Measurements from ENCODE around the gene GBP2. TPM values are rescaled to one million over a fixed set of nuclear protein-coding genes. Genes with fewer than 3 reads are reported as not detected.

The GBP2 gene
- total RNA-seq, 1 experiment from 2014 or later, result 0.24 TPM

DNA sequence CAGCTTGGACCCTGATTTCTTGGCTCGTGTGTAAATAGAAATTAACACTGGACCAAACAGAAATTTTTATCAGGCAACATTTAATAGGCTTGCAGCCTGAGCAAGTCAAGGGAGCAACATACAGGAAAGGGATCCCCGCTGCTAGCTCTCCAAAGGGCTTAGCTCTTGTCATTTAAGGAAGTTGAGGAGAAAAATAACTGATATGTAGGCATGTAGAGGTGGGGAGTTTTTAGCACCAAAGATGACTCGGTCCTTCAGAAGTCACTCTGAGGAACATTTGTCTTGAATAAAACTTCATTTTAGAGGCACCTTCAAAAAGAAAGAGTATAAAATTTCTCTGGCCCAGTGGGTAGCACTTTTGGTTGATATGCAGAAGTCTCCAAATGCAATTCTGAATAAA, 27.1 kb downstream of the GBP2 start:
- no peak overlapping the region for H3K27ac Mint-ChIP-seq
- CTCF ChIA-PET, result interaction anchor here (2.6 kb wide), 1 partner anchor 13 kb away, joined by 11 read pairs; no protein-coding TSS in a partner anchor
- no peak overlapping the region for H3K4me3 Mint-ChIP-seq
- peaks cover 51% of the 10 kb centered on the region for H3K9me3 Mint-ChIP-seq
- H3K36me3 Mint-ChIP-seq, result peaks cover 20% of the 10 kb centered on the region
- no peak for DNase-seq (ENCODE audit: low spot score)
- H3K27me3 Mint-ChIP-seq (ENCODE audit: low read depth), result no peaks in the 10 kb centered on the region
- TF ChIP-seq ARID4B (CRISPR knock-in tag; IDR thresholded peaks at IDR 0.05; ENCODE audit: borderline replicate concordance), result no peak
- no peak for TF ChIP-seq FOXK1 (CRISPR knock-in tag; IDR thresholded peaks at IDR 0.05)
- TF ChIP-seq ZNF138 (CRISPR knock-in tag; conservative IDR thresholded peaks at IDR 0.05), result no peak
- TF ChIP-seq ELF4 (CRISPR knock-in tag; IDR thresholded peaks at IDR 0.05; ENCODE audit: low read depth), result no peak
- TF ChIP-seq, protein P1, sequence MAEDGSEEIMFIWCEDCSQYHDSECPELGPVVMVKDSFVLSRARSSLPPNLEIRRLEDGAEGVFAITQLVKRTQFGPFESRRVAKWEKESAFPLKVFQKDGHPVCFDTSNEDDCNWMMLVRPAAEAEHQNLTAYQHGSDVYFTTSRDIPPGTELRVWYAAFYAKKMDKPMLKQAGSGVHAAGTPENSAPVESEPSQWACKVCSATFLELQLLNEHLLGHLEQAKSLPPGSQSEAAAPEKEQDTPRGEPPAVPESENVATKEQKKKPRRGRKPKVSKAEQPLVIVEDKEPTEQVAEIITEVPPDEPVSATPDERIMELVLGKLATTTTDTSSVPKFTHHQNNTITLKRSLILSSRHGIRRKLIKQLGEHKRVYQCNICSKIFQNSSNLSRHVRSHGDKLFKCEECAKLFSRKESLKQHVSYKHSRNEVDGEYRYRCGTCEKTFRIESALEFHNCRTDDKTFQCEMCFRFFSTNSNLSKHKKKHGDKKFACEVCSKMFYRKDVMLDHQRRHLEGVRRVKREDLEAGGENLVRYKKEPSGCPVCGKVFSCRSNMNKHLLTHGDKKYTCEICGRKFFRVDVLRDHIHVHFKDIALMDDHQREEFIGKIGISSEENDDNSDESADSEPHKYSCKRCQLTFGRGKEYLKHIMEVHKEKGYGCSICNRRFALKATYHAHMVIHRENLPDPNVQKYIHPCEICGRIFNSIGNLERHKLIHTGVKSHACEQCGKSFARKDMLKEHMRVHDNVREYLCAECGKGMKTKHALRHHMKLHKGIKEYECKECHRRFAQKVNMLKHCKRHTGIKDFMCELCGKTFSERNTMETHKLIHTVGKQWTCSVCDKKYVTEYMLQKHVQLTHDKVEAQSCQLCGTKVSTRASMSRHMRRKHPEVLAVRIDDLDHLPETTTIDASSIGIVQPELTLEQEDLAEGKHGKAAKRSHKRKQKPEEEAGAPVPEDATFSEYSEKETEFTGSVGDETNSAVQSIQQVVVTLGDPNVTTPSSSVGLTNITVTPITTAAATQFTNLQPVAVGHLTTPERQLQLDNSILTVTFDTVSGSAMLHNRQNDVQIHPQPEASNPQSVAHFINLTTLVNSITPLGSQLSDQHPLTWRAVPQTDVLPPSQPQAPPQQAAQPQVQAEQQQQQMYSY (CRISPR knock-in tag; IDR thresholded peaks at IDR 0.05), result no peak
- no peak for TF ChIP-seq ZNF423 (CRISPR knock-in tag; IDR thresholded peaks at IDR 0.05)
- peaks cover 12% of the 10 kb centered on the region for H3K4me1 Mint-ChIP-seq
- no peak for ATAC-seq
- POLR2A ChIA-PET, result no interaction called here

DNA sequence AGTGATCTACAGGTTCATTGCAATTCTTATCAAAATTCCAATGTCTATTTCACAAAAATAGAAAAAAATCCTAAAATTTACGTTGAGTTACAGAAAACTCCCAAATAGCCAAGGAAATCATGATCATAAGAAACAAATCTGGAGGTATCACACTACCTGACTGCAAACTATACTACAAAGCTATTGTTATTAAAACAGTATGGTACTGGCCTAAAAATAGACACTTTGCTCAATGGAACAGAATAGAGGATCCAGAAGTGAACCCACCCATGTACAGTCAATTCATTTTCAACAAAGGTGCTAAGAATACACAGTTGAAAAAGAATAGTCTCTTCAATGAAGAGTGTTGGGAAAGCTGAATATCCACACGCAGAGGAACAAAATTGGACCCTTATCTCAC, 30.2 kb downstream of the GBP2 start:
- Mint-ChIP-seq H3K27me3 (ENCODE audit: low read depth) (no peaks in the 10 kb centered on the region), H3K4me3 (no peak overlapping the region), H3K36me3 (peaks cover 20% of the 10 kb centered on the region), H3K9me3 (peaks cover 51% of the 10 kb centered on the region), H3K27ac (no peak overlapping the region), H3K4me1 (peaks cover 3% of the 10 kb centered on the region; the same call in 1 of the 2 replicates)
- CTCF ChIA-PET, result no interaction called here
- no peak for TF ChIP-seq CBFB (CRISPR knock-in tag; IDR thresholded peaks at IDR 0.05; ENCODE audit: low read depth)
- peak; percentile 78; the same call in 1 of the 2 replicates for TF ChIP-seq GTF2I (CRISPR knock-in tag; conservative IDR thresholded peaks at IDR 0.05)
- no peak for DNase-seq (ENCODE audit: low spot score)
- POLR2A ChIA-PET, result no interaction called here
- ATAC-seq, result no peak

- Mint-ChIP-seq H3K4me3 (no peak overlapping the region), H3K27ac (no peak overlapping the region), H3K36me3 (no peaks in the 10 kb centered on the region), H3K27me3 (ENCODE audit: low read depth) (no peaks in the 10 kb centered on the region), H3K4me1 (peaks cover 16% of the 10 kb centered on the region), H3K9me3 (peaks cover 10% of the 10 kb centered on the region; the same call in 1 of the 2 replicates)
- CTCF ChIA-PET, result no interaction called here
- no peak for DNase-seq (ENCODE audit: low spot score)
- POLR2A ChIA-PET, result no interaction called here
- ATAC-seq, result no peak
- TF ChIP-seq TCF7 (CRISPR knock-in tag; IDR thresholded peaks at IDR 0.05; ENCODE audit: low read depth) (no peak), MXD4 (CRISPR knock-in tag; IDR thresholded peaks at IDR 0.05; ENCODE audit: borderline replicate concordance) (no peak), PREB (CRISPR knock-in tag; IDR thresholded peaks at IDR 0.05; ENCODE audit: borderline replicate concordance) (no peak), ZNF138 (CRISPR knock-in tag; conservative IDR thresholded peaks at IDR 0.05) (no peak), TEAD1 (CRISPR knock-in tag; IDR thresholded peaks at IDR 0.05) (no peak), RELA (CRISPR knock-in tag; IDR thresholded peaks at IDR 0.05; ENCODE audit: borderline replicate concordance) (no peak), ESRRA (CRISPR knock-in tag; IDR thresholded peaks at IDR 0.05; ENCODE audit: borderline replicate concordance) (no peak)
- TF ChIP-seq, protein P2, sequence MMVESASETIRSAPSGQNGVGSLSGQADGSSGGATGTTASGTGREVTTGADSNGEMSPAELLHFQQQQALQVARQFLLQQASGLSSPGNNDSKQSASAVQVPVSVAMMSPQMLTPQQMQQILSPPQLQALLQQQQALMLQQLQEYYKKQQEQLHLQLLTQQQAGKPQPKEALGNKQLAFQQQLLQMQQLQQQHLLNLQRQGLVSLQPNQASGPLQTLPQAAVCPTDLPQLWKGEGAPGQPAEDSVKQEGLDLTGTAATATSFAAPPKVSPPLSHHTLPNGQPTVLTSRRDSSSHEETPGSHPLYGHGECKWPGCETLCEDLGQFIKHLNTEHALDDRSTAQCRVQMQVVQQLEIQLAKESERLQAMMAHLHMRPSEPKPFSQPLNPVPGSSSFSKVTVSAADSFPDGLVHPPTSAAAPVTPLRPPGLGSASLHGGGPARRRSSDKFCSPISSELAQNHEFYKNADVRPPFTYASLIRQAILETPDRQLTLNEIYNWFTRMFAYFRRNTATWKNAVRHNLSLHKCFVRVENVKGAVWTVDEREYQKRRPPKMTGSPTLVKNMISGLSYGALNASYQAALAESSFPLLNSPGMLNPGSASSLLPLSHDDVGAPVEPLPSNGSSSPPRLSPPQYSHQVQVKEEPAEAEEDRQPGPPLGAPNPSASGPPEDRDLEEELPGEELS (CRISPR knock-in tag; IDR thresholded peaks at IDR 0.05), result no peak
- TF ChIP-seq, protein P3, sequence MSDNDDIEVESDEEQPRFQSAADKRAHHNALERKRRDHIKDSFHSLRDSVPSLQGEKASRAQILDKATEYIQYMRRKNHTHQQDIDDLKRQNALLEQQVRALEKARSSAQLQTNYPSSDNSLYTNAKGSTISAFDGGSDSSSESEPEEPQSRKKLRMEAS (CRISPR knock-in tag; IDR thresholded peaks at IDR 0.05), result no peak
- TF ChIP-seq, protein P4, sequence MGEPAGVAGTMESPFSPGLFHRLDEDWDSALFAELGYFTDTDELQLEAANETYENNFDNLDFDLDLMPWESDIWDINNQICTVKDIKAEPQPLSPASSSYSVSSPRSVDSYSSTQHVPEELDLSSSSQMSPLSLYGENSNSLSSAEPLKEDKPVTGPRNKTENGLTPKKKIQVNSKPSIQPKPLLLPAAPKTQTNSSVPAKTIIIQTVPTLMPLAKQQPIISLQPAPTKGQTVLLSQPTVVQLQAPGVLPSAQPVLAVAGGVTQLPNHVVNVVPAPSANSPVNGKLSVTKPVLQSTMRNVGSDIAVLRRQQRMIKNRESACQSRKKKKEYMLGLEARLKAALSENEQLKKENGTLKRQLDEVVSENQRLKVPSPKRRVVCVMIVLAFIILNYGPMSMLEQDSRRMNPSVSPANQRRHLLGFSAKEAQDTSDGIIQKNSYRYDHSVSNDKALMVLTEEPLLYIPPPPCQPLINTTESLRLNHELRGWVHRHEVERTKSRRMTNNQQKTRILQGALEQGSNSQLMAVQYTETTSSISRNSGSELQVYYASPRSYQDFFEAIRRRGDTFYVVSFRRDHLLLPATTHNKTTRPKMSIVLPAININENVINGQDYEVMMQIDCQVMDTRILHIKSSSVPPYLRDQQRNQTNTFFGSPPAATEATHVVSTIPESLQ (CRISPR knock-in tag; IDR thresholded peaks at IDR 0.05), result no peak
- TF ChIP-seq, protein P5, sequence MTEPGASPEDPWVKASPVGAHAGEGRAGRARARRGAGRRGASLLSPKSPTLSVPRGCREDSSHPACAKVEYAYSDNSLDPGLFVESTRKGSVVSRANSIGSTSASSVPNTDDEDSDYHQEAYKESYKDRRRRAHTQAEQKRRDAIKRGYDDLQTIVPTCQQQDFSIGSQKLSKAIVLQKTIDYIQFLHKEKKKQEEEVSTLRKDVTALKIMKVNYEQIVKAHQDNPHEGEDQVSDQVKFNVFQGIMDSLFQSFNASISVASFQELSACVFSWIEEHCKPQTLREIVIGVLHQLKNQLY (CRISPR knock-in tag; IDR thresholded peaks at IDR 0.05), result no peak
Observed at GRCh38 chr1:89089962-89090361, 36.0 kb downstream of the GBP2 start.
